Spleen (tissue), 11 donors: ENCODE measurements around the gene CYB561D2. TPM values are rescaled to one million over a fixed set of nuclear protein-coding genes. Genes with fewer than 3 reads are reported as not detected.

Source experiments
- DNase-seq: peaks from one replicate; pipeline ENCODE4 v3.0.0-alpha.2; 2020
- H3K27ac ChIP-seq, 8 donors: fragments of 200-600 bp; sonication (generic) in 7 of 8; 1 replicate in 4 of 8; 2 replicates in 4 of 8; pipeline versions ENCODE4 v1.5.0 to v1.8.0; 2016 to 2021; ENCODE audit warnings: inconsistent platforms in 4 of 8, mild to moderate bottlenecking in 4 of 8, moderate library complexity in 1 of 8
- H3K27me3 ChIP-seq, 7 donors: fragments of 200-600 bp; sonication (generic) in 6 of 7; replicated peaks in 1 of 7; 1 replicate in 4 of 7; 2 replicates in 3 of 7; pipeline versions ENCODE4 v1.5.0 to v1.8.0; 2016 to 2021; ENCODE audit warnings: inconsistent platforms in 3 of 7, mild to moderate bottlenecking in 1 of 7
- H3K36me3 ChIP-seq, 6 donors: fragments of 200-600 bp; sonication (generic) in 5 of 6; 1 replicate in 4 of 6; 2 replicates in 2 of 6; pipeline versions ENCODE4 v1.5.0 to v1.8.0; 2016 to 2021; ENCODE audit warnings: inconsistent platforms in 2 of 6
- H3K4me1 ChIP-seq, 6 donors: fragments of 200-600 bp; sonication (generic) in 5 of 6; 1 replicate in 3 of 6; 2 replicates in 3 of 6; pipeline versions ENCODE4 v1.5.0 to v1.8.0; 2016 to 2021; ENCODE audit warnings: inconsistent platforms in 3 of 6
- H3K4me3 ChIP-seq, 8 donors: fragments of 200-600 bp; sonication (generic) in 7 of 8; 1 replicate in 4 of 8; 2 replicates in 4 of 8; pipeline versions ENCODE4 v1.5.0 to v1.8.0; 2016 to 2021; ENCODE audit warnings: inconsistent platforms in 4 of 8, mild to moderate bottlenecking in 4 of 8, moderate library complexity in 2 of 8
- H3K9me3 ChIP-seq, 8 donors: fragments of 200-600 bp; sonication (generic) in 7 of 8; 1 replicate in 4 of 8; 2 replicates in 4 of 8; pipeline versions ENCODE4 v1.5.0 to v1.8.0; 2016 to 2021; ENCODE audit warnings: inconsistent platforms in 4 of 8
- POLR2A ChIP-seq, 3 donors: fragments of 450-650 bp; IDR thresholded peaks; one replicate each; pipeline ENCODE4 v1.5.1; 2017; ENCODE audit warnings: antibody characterized with exemption in 3 of 3, mild to moderate bottlenecking in 1 of 3
- POLR2AphosphoS5 ChIP-seq, 3 donors: sonication (generic); formaldehyde crosslinking; IDR thresholded peaks; one replicate each; pipeline ENCODE4 v1.5.1; 2017; ENCODE audit warnings: antibody characterized with exemption in 3 of 3
- WGBS, 5 donors: extraction: QIAGEN DNeasy Blood & Tissue Kit in 3 of 5; methylation state at CpG; one replicate each; pipeline versions ENCODE4 v1.1.5 to v1.1.7; 2013 to 2018; 5-methylcytosine and 5-hydroxymethylcytosine counted together
- intact Hi-C: fragments of 100-400 bp; cut with DNase I; formaldehyde crosslinking; loops from one replicate; pipeline ENCODE4 v1.15.0; 2023; ENCODE audit warnings: low total_unique reads
- polyA plus RNA-seq, 3 donors: library from polyadenylated mRNA; stranded (reverse); fragments of 200-250 nt; gene quantifications; one replicate each; pipeline ENCODE4 v1.2.1, GENCODE V29; 2013
- total RNA-seq, 7 donors: library from RNA; depleted of rRNA in 3 of 7; stranded (reverse); fragments of >200 nt in 3 of 7; fragmentation: NEBNext Ultra II Directional in 4 of 7; extraction: Animal tissue kit (Norgen Biotek cat#: 25700) in 4 of 7; gene quantifications; one replicate each; pipeline versions ENCODE4 v1.1.0 to v1.2.1, GENCODE V29; 2016 to 2021
- TF ChIP-seq, protein P1 (sequence below), 11 experiments: fragments of 200-600 bp in 7 of 11; fragments of 450-650 bp in 4 of 11; sonication (generic) in 4 of 11; IDR thresholded peaks in 8 of 11; conservative IDR thresholded peaks in 3 of 11; 1 replicate in 7 of 11; 2 replicates in 4 of 11; pipeline versions ENCODE4 v1.4.0 to v1.8.0; 2016 to 2021; ENCODE audit warnings: antibody characterized with exemption in 11 of 11, inconsistent platforms in 4 of 11, mild to moderate bottlenecking in 1 of 11
- donor health status: healthy with polysubstance abuse.
- donor health status: DM: no; HTN: no; CAD: no; lungs with moderate emphysema.
- donor health status: DM: no; HTN: no; CAD: no.
- donor health status: Bipolar disorder and iron deficiency.
- donor health status: healthy.
- donor health status: DM: no; HTN: no; CAD: no.
- donor health status: DM: yes; HTN: yes; CAD: no.

CYB561D2 gene
- total and polyA plus RNA-seq, 10 donors = 18.7 to 35.2 (median 26.4) TPM

DNA sequence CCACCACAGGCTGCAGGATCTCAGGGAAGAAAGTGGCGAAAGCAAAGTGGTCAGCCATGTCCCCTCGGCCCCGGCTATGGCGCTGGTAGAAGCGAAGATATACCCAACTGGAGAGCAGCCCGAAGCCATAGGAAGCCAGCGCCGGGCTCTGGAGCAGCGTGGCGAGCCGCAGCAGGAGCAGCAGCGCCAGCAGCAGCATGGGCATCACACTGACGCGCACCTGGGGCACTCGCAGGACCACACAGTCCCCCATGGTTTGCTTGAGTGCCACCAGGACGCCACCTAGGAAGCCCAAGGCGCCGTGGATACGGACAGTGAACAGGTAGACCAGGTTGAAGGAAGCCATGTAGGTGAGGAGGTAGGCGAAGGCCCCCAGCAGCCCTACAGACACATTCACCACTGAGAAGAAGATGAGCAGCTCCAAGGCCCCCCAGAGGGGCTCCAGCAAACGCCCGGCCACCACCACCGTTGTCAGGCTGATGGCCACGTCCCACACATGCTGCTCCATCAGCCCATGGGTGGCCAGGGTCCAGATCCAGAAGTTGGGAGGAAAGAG lies 7.8 kb downstream of the CYB561D2 start:
- H3K4me1 ChIP-seq = peaks cover 29 to 65% (median 51%) of the 10 kb centered on the region in 6 donors
- intact Hi-C loops = no loop called here
- TF ChIP-seq, protein P1, sequence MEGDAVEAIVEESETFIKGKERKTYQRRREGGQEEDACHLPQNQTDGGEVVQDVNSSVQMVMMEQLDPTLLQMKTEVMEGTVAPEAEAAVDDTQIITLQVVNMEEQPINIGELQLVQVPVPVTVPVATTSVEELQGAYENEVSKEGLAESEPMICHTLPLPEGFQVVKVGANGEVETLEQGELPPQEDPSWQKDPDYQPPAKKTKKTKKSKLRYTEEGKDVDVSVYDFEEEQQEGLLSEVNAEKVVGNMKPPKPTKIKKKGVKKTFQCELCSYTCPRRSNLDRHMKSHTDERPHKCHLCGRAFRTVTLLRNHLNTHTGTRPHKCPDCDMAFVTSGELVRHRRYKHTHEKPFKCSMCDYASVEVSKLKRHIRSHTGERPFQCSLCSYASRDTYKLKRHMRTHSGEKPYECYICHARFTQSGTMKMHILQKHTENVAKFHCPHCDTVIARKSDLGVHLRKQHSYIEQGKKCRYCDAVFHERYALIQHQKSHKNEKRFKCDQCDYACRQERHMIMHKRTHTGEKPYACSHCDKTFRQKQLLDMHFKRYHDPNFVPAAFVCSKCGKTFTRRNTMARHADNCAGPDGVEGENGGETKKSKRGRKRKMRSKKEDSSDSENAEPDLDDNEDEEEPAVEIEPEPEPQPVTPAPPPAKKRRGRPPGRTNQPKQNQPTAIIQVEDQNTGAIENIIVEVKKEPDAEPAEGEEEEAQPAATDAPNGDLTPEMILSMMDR (IDR thresholded peaks at IDR 0.05 in 8 of 11, conservative IDR thresholded peaks at IDR 0.05 in 3 of 11) = no peak
- TF ChIP-seq POLR2A (IDR thresholded peaks at IDR 0.05) = no peak
- TF ChIP-seq POLR2AphosphoS5 (IDR thresholded peaks at IDR 0.05) = no peak

DNA sequence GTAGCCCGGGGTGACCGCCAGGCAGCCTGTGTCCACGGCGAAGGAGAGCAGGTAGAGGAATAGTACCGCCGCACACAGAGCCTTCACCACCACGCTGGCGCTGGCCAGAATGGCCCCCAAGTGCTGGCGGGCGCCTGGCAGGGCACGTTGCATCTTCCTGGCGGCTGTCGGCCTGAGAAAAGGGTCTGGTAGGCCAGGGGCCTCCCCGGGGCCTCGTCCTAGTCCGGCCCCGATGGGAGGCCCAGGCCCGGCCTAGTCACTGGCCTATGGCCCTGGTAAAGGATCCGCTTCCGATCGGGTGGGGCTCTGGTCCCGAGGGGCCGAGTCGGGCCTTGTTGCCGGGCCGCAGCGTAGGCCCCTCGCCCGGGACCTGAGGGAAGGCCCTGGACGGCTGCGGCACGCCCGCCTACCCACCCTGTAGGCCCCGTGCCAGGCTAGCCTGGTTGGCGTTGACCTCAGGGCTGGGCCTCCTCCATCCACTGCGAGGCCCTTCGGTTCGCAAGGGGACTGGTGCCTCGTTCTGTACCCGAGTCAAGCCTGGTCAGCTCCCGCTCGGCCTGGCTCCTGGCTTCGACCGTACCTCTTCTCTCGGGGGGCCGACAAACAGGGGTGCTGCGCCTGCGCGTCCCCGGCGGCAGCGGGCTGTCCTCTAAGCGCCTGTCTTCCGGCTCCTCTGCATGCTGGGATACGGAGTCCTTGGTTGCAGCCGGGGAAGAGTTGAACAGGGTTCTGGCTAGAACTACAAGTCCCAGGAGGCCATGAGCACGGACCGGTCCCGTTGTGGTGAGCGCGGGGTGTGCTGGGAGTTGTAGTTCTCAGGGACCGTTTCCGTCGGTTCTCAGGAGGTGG lies 8.5 kb downstream of the CYB561D2 start, which contains the start of gene TMEM115:
TSS of gene TMEM115 (minus strand) at position 611 of the 849 bp plus-strand sequence. CDS start at position 153, 458 bp downstream.
- peak within 1 kb of the TSS; percentile 70 to 93 (median 89) for H3K27ac ChIP-seq
- H3K9me3 ChIP-seq = no peaks in the 10 kb centered on the region
- TF ChIP-seq, protein P1 (IDR thresholded peaks at IDR 0.05 in 8 of 11, conservative IDR thresholded peaks at IDR 0.05 in 3 of 11) = peak in 1 of 11 experiments; percentile 23
- TF ChIP-seq POLR2A (IDR thresholded peaks at IDR 0.05) (peak in 2 of 3 donors; percentile 12 to 54), POLR2AphosphoS5 (IDR thresholded peaks at IDR 0.05) (peak; percentile 91 to 95 (median 93))
- H3K4me1 ChIP-seq = peaks cover 29 to 60% (median 48%) of the 10 kb centered on the region in 6 donors
- peak; percentile 99 for DNase-seq
- intact Hi-C loops = no loop called here
- H3K27me3 ChIP-seq = no peaks in the 10 kb centered on the region
- peak within 1 kb of the TSS; percentile 61 to 97 (median 86) for H3K4me3 ChIP-seq
- 1 to 4% (median 2%) methylated on average over 19 to 64 of the region's 64 CpGs for WGBS, 5 donors
- H3K36me3 ChIP-seq = peaks cover 0 to 45% (median 24%) of the 10 kb centered on the region in 6 donors

More for the DNA sequence above, 7.8 kb downstream of the CYB561D2 start:
- peaks cover 0 to 52% (median 31%) of the 10 kb centered on the region in 6 donors for H3K36me3 ChIP-seq
- DNase-seq = peak; percentile 84
- 59 to 71% (median 62%) methylated on average over 17 to 24 of the region's 24 CpGs for WGBS, 5 donors
- H3K9me3 ChIP-seq = no peaks in the 10 kb centered on the region
- peak overlapping the region; percentile 70 to 93 (median 89) for H3K27ac ChIP-seq
- H3K27me3 ChIP-seq = no peaks in the 10 kb centered on the region
- peak overlapping the region; percentile 61 to 97 (median 86) for H3K4me3 ChIP-seq

DNA sequence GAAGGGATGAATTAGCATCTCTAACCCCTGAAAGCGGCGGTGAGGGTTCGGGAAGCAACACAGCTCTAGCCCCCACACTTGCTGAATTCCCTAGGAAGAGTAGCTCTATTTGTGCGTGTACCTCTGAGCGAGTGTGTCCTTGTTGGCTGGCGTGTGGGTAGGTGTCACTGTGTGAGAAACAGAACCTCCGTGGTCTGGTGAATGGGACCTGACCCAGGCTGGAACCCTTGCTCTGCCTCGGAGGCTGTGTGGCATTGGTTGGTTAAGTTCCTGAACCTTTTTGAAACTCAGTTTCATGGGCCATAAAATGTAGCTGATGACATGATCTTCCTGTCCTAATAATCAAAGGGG lies 9.1 kb downstream of the CYB561D2 start:
- peak overlapping the region in 4 of 8 donors; percentile 90 to 93 (median 92) for H3K27ac ChIP-seq

More for the DNA sequence above, 9.1 kb downstream of the CYB561D2 start:
- no peak for DNase-seq
- TF ChIP-seq, protein P1 (IDR thresholded peaks at IDR 0.05 in 8 of 11, conservative IDR thresholded peaks at IDR 0.05 in 3 of 11) = no peak
- TF ChIP-seq POLR2A (IDR thresholded peaks at IDR 0.05) (no peak), POLR2AphosphoS5 (IDR thresholded peaks at IDR 0.05) (no peak)
- intact Hi-C loops = no loop called here
- H3K36me3 ChIP-seq = peaks cover 0 to 39% (median 18%) of the 10 kb centered on the region in 6 donors
- peaks cover 29 to 60% (median 52%) of the 10 kb centered on the region in 6 donors for H3K4me1 ChIP-seq
- H3K27me3 ChIP-seq = no peaks in the 10 kb centered on the region
- H3K9me3 ChIP-seq = no peaks in the 10 kb centered on the region
- WGBS, 5 donors = 20 to 37% (median 27%) methylated on average over 7 to 8 of the region's 8 CpGs
- peak overlapping the region in 5 of 8 donors; percentile 63 to 97 (median 83) for H3K4me3 ChIP-seq
